ENCODE results near the gene TRAPPC1.
A peak's percentile ranks its signal among the peaks of the same experiment; 100 is the strongest.

Gene TRAPPC1

GRCh38 chr17:7932949-7933348 lies 1.2 kb upstream of the TRAPPC1 start:
- peaks cover 41% of the 10 kb centered on the region for H3K36me3 ChIP-seq (ENCODE audit: insufficient read depth, low read length)
- no peaks in the 10 kb centered on the region for H4K20me1 ChIP-seq (ENCODE audit: insufficient read depth, low read length)
- H3K4me3 ChIP-seq (ENCODE audit: low read depth in 1 of 2, low read length in 2 of 2): peak overlapping the region; percentile 71 to 82
- ATAC-seq (ENCODE audit: insufficient read depth, low read depth) (no peak), DNase-seq (peak; percentile 37)
- peaks cover 54% of the 10 kb centered on the region for H3K4me1 ChIP-seq (ENCODE audit: insufficient read depth, low read length)
- H3K27ac ChIP-seq (ENCODE audit: low read length): peak overlapping the region; percentile 99
- H3K27me3 ChIP-seq (ENCODE audit: insufficient read depth, low read length, poor library complexity): no peaks in the 10 kb centered on the region
- H3K4me2 ChIP-seq (ENCODE audit: insufficient read depth, low read length): peak overlapping the region; percentile 89
- peaks cover 51% of the 10 kb centered on the region for H3K79me2 ChIP-seq (ENCODE audit: insufficient read depth, low read length)
- no peak for TF ChIP-seq CTCF (IDR thresholded peaks at IDR 0.05; ENCODE audit: borderline replicate concordance, extremely low read depth, low read length, poor library complexity, severe bottlenecking)
- TF ChIP-seq EZH2 (IDR thresholded peaks at IDR 0.05; ENCODE audit: borderline replicate concordance, low read depth, low read length, severe bottlenecking): no peak
- H3K9ac ChIP-seq (ENCODE audit: low read depth, low read length): peak overlapping the region; percentile 90
- H2AFZ ChIP-seq (ENCODE audit: low read depth, low read length): peak overlapping the region; percentile 97
- H3K9me3 ChIP-seq (ENCODE audit: insufficient read depth, low read length, severe bottlenecking): no peaks in the 10 kb centered on the region

GRCh38 chr17:7932483-7932891 lies 741 bp upstream of the TRAPPC1 start:
- peak overlapping the region; percentile 99 for H3K27ac ChIP-seq (ENCODE audit: low read length)
- H3K79me2 ChIP-seq (ENCODE audit: insufficient read depth, low read length): peaks cover 51% of the 10 kb centered on the region
- H3K4me3 ChIP-seq (ENCODE audit: low read depth in 1 of 2, low read length in 2 of 2): peak overlapping the region; percentile 71 to 82
- peak overlapping the region; percentile 89 for H3K4me2 ChIP-seq (ENCODE audit: insufficient read depth, low read length)
- H3K36me3 ChIP-seq (ENCODE audit: insufficient read depth, low read length): peaks cover 41% of the 10 kb centered on the region
- ATAC-seq (ENCODE audit: insufficient read depth, low read depth): peak; percentile 33
- DNase-seq: no peak
- H3K9ac ChIP-seq (ENCODE audit: low read depth, low read length): peak overlapping the region; percentile 90
- H4K20me1 ChIP-seq (ENCODE audit: insufficient read depth, low read length): no peaks in the 10 kb centered on the region
- H3K4me1 ChIP-seq (ENCODE audit: insufficient read depth, low read length): peaks cover 54% of the 10 kb centered on the region
- TF ChIP-seq CTCF (IDR thresholded peaks at IDR 0.05; ENCODE audit: borderline replicate concordance, extremely low read depth, low read length, poor library complexity, severe bottlenecking) (no peak), EZH2 (IDR thresholded peaks at IDR 0.05; ENCODE audit: borderline replicate concordance, low read depth, low read length, severe bottlenecking) (no peak)
- no peaks in the 10 kb centered on the region for H3K27me3 ChIP-seq (ENCODE audit: insufficient read depth, low read length, poor library complexity)
- H3K9me3 ChIP-seq (ENCODE audit: insufficient read depth, low read length, severe bottlenecking): no peaks in the 10 kb centered on the region
- peak overlapping the region; percentile 97 for H2AFZ ChIP-seq (ENCODE audit: low read depth, low read length)

- ATAC-seq (ENCODE audit: insufficient read depth, low read depth) (no peak), DNase-seq (no peak)
- peak overlapping the region; percentile 86 for H3K27ac ChIP-seq (ENCODE audit: low read length)
These were observed 710 bp downstream of the TRAPPC1 start for GRCh38 chr17:7930841-7931631.

More at GRCh38 chr17:7930841-7931631, 710 bp downstream of the TRAPPC1 start:
- Histone ChIP-seq H3K4me1 (ENCODE audit: insufficient read depth, low read length) (peaks cover 50% of the 10 kb centered on the region), H3K27me3 (ENCODE audit: insufficient read depth, low read length, poor library complexity) (no peaks in the 10 kb centered on the region), H4K20me1 (ENCODE audit: insufficient read depth, low read length) (no peaks in the 10 kb centered on the region), H3K36me3 (ENCODE audit: insufficient read depth, low read length) (peaks cover 29% of the 10 kb centered on the region), H2AFZ (ENCODE audit: low read depth, low read length) (peak overlapping the region; percentile 85), H3K4me3 (ENCODE audit: low read depth in 1 of 2, low read length in 2 of 2) (peak overlapping the region; percentile 71 to 82), H3K9ac (ENCODE audit: low read depth, low read length) (peak overlapping the region; percentile 90), H3K4me2 (ENCODE audit: insufficient read depth, low read length) (peak overlapping the region; percentile 89), H3K79me2 (ENCODE audit: insufficient read depth, low read length) (peaks cover 49% of the 10 kb centered on the region), H3K9me3 (ENCODE audit: insufficient read depth, low read length, severe bottlenecking) (no peaks in the 10 kb centered on the region)
- TF ChIP-seq CTCF (IDR thresholded peaks at IDR 0.05; ENCODE audit: borderline replicate concordance, extremely low read depth, low read length, poor library complexity, severe bottlenecking) (no peak), EZH2 (IDR thresholded peaks at IDR 0.05; ENCODE audit: borderline replicate concordance, low read depth, low read length, severe bottlenecking) (no peak)
